Osteocyte (in vitro differentiated cells): ENCODE data around the gene FOXE3. TPM values are rescaled to one million over a fixed set of nuclear protein-coding genes. Genes with fewer than 3 reads are reported as not detected.

ENCODE experiments used
- DNase-seq: peaks from one replicate; pipeline ENCODE4 v3.0.0; 2021; ENCODE audit warnings: mixed read lengths; ENCODE audit not compliant: unreplicated experiment; ENCODE audit errors: extremely low spot score
- H3K27ac Mint-ChIP-seq: one replicate; pipeline ENCODE4 v1.8.0; 2021; ENCODE audit warnings: mild to moderate bottlenecking, mixed read lengths; ENCODE audit not compliant: unreplicated experiment
- H3K27me3 Mint-ChIP-seq: one replicate; pipeline ENCODE4 v1.8.0; 2021; ENCODE audit warnings: mixed read lengths; ENCODE audit not compliant: unreplicated experiment
- H3K36me3 Mint-ChIP-seq: one replicate; pipeline ENCODE4 v1.8.0; 2021; ENCODE audit warnings: mixed read lengths; ENCODE audit not compliant: unreplicated experiment
- H3K4me1 Mint-ChIP-seq: one replicate; pipeline ENCODE4 v1.8.0; 2021; ENCODE audit warnings: mixed read lengths; ENCODE audit not compliant: unreplicated experiment
- H3K4me3 Mint-ChIP-seq: one replicate; pipeline ENCODE4 v1.8.0; 2021; ENCODE audit warnings: mild to moderate bottlenecking, moderate library complexity, mixed read lengths; ENCODE audit not compliant: unreplicated experiment
- H3K9me3 Mint-ChIP-seq: one replicate; pipeline ENCODE4 v1.8.0; 2021; ENCODE audit warnings: mixed read lengths; ENCODE audit not compliant: unreplicated experiment
- CTCF ChIP-seq: fragments of 200-600 bp; sonication (generic); IDR thresholded peaks from 2 replicates; pipeline ENCODE4 v1.5.0; 2021; ENCODE audit warnings: antibody characterized with exemption, mild to moderate bottlenecking, moderate library complexity
- total RNA-seq: library from RNA; stranded (reverse); gene quantifications from 2 replicates; pipeline ENCODE4 v1.2.1, GENCODE V29; 2021

The FOXE3 gene
- total RNA-seq, 1 donor from 2014 or later: not detected

GRCh38 chr1:47459253-47459788 lies 43.2 kb downstream of the FOXE3 start:
- DNase-seq: no peak
- no peaks in the 10 kb centered on the region for H3K36me3 Mint-ChIP-seq
- H3K4me1 Mint-ChIP-seq: no peaks in the 10 kb centered on the region
- peaks cover 54% of the 10 kb centered on the region for H3K27me3 Mint-ChIP-seq
- TF ChIP-seq CTCF: no peak
- no peaks in the 10 kb centered on the region for H3K9me3 Mint-ChIP-seq
- no peak overlapping the region for H3K27ac Mint-ChIP-seq
- H3K4me3 Mint-ChIP-seq: no peak overlapping the region

- H3K4me3 Mint-ChIP-seq: no peak overlapping the region
- H3K4me1 Mint-ChIP-seq: no peaks in the 10 kb centered on the region
- H3K27me3 Mint-ChIP-seq: peaks cover 51% of the 10 kb centered on the region
- no peak for TF ChIP-seq CTCF
- no peaks in the 10 kb centered on the region for H3K9me3 Mint-ChIP-seq
- H3K36me3 Mint-ChIP-seq: no peaks in the 10 kb centered on the region
- no peak overlapping the region for H3K27ac Mint-ChIP-seq
- DNase-seq: no peak
These were observed 44.0 kb downstream of the FOXE3 start for GRCh38 chr1:47460040-47460439.

GRCh38 chr1:47460456-47460855 lies 44.4 kb downstream of the FOXE3 start:
- no peaks in the 10 kb centered on the region for H3K9me3 Mint-ChIP-seq
- no peak overlapping the region for H3K4me3 Mint-ChIP-seq
- H3K27ac Mint-ChIP-seq: no peak overlapping the region
- no peak for DNase-seq
- no peak for TF ChIP-seq CTCF
- H3K36me3 Mint-ChIP-seq: no peaks in the 10 kb centered on the region
- no peaks in the 10 kb centered on the region for H3K4me1 Mint-ChIP-seq
- peaks cover 49% of the 10 kb centered on the region for H3K27me3 Mint-ChIP-seq

- no peak overlapping the region for H3K27ac Mint-ChIP-seq
These were observed 49.5 kb downstream of the FOXE3 start for GRCh38 chr1:47465605-47466004.

More at GRCh38 chr1:47465605-47466004, 49.5 kb downstream of the FOXE3 start:
- H3K4me3 Mint-ChIP-seq: no peak overlapping the region
- H3K4me1 Mint-ChIP-seq: no peaks in the 10 kb centered on the region
- no peak for TF ChIP-seq CTCF
- no peaks in the 10 kb centered on the region for H3K9me3 Mint-ChIP-seq
- DNase-seq: no peak
- peaks cover 39% of the 10 kb centered on the region for H3K27me3 Mint-ChIP-seq
- H3K36me3 Mint-ChIP-seq: no peaks in the 10 kb centered on the region

Other genes with a start within 250 kb of the FOXE3 start
- gene PDZK1IP1, start 226.2 kb upstream of the FOXE3 start, total RNA-seq: not detected in 2 replicates
- not detected in 2 replicates for gene TAL1, start 184.1 kb upstream of the FOXE3 start, total RNA-seq
- gene STIL, start 102.1 kb upstream of the FOXE3 start, total RNA-seq: 4.7 and 5.6 TPM in 2 replicates
- 97.1 and 105 TPM in 2 replicates for gene CMPK1, start 82.5 kb upstream of the FOXE3 start, total RNA-seq
- gene FOXD2, start 21.8 kb downstream of the FOXE3 start, total RNA-seq: 1.0 and 1.5 TPM in 2 replicates